ENCODE results near the gene NR5A2.

NR5A2 gene

DNA sequence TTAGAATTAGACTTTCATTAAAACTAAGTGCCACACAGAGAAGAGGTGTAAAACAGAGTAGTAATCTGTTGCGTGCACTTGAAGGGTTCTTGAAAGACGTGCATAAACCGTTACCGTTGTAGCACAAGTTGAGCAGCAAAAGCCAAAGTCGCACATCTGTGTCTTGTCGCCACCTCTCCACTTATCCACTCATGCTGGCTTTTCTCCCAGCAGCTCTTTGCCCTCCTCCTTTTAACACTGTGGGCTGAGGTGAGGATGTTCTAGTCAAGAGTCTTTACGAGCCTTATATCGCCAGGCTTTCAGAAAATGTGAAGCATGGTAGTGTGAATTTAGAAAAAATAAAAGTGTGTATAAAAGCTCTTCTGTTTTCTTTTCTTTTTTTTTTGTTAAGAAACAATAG, 48.0 kb downstream of the NR5A2 start:
- DNase-seq, result no peak

DNA sequence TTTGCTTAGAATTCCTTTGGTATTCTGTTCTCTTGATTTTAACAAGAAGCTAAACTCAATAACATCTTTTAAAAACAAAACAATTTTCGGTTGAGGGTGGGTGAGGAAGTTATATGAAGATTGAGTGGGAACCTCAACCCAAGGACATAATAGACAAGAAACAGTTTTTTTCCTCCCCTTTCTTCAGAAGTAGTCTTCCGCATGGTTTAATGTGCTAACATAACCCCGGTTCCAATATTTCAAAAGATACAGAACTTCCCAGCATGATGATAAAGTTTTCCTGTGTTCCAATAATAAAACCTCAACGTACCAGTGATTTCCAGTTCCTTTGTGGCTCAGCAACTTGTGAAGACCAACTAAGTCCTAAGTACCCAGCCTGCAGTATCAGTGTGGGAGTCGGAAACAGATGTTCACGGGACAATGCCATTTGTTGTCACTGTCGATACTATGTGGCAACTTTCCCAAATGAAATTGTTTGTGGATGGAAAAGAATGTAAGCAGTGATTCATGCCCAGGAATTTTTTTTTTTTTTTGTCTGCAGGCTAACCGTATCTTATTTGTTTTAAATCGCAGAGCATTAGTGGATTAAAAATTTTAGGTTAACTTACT, 48.5 kb downstream of the NR5A2 start:
- DNase-seq, result no peak

DNA sequence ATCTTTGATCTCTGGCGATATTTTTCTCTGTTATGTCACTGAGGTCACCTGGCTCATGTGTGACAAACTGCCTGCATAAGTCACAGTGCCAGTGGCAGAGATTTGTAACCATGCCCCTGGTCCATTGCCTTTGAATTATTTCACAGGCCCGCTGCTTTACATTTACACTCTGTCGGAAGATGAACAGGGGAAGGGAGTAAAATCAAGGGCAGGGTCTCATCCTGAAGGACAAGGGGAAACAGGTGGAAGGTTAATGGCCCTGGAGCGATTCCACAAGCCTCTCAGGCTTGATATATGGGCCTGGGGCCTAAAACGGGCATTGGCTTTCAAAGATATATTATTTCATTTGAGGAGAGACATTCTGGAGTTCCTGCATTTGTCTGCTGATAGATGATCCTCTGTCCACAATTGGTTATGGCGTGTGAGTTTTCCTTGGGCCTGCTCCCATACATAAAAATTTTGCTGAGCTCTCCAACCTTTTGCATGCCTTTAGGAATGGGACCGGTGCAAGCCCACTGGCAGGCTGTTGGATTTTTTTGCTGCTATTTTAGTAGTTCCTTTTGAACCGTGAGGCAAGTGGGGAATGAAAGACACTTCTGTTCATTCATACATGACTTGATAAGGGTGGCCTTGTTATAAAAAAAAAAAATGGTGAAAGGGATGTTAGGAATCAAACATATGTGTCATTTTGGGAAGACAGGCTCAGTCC, 51.9 kb downstream of the NR5A2 start:
- no peak for DNase-seq

DNA sequence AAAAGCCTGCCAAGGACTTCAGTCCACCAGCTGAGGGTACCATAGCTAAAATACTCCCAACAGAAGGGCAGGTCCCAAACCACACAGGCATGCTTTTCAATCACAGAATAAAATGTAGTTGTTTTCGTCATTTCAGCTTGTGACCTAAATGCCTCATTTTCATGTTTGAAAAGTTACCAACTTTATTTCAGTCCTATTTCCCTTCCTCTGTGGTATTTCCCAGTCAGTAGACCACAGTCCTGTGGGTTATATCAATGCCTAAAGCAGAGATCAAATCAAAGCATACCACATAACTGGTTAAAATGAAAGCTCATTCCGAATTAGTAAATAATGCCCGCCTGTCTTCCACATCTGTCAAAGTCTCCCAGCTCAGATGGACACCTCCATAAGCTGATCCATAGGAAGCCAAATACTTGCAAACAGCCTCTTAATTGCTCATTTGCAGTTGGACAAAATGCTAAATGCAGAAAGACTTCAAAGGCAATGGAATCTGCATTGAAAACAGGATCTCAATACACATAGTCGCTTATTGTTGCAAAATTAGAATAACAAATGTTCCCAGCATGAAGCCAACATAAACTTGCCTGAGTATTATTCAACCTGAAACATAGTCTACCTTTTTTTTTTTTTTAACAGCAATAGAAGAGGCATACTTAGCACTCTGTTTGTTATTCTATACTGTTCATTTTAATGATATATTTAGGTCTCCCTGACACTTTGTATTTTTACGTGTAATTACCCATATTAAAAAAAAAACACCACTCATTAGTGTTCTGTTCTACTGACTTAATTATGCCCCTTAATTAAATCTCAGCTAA, 53.9 kb downstream of the NR5A2 start:
- no peak for DNase-seq

DNA sequence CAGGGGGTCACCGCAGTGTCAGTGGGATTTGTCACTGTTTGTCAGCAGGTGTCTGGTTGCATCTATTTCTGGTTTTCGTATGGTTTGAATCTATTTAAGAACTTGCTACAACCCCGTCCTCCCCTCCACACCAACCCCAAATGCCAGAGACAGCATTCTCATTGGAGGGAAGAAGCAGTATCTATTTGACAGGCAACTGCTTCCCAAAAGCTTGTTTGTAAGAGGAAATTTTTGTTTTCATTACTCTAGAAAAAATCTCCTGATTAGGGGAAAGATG, 54.4 kb downstream of the NR5A2 start:
- DNase-seq, result no peak

DNA sequence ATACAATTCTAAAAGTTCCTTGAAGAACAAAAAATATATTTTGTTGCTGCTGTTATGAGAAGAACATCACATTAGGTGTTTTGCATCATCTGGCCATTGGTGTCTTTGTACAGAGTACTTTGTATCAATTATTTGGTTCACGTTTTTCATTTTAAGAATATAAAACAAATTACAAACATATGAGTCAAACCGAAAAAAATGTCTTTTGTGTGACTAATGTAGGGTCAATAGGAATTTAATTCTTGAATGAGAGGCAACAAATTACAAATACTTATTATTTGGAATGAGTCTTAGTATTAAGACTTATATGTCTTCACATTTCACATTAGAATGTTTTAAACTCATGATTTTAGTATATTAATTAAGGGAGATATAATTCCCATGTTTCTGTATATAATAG, 54.8 kb downstream of the NR5A2 start:
- DNase-seq, result no peak

DNA sequence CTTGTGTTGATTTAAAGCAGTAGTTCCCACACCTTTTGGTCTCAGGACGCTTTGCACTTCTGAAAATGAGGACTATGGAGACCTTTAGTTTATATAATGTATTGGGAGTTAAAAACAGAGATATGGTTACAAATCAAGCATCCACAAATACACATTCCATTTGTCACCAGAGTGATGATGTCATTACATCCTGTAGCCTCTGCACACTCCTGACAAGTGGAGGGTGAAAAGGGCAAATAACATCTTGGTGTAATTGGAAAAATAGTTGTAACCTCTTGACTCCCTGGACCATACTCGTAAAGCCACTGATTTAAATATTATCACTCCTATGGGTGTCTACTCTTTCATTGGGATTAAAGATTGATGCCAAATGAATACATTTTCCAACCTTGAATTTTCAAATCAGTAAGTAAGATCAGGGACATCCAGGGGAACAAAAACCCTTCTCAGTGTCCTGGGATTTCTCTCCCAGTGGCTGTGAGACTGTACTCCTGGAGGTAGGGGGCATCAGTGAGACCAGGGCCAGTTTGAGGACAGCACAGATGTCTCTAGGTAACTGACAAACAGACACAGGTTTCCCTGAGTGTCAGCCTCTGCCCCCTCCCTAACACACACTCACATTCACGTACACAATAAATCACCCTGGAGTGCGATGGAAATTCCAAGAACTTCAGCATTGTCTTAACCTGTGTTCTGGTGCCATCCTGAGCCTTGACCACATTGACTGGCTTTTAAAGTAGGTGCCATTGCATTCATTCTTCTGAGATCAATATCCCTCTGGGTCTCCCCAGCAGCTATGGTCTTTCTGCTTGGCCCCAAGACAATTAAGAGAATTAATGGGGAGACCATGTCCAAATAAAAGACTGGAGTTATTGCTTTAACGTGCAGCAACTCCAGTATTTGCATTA, 63.0 kb downstream of the NR5A2 start:
- no peak for DNase-seq

DNA sequence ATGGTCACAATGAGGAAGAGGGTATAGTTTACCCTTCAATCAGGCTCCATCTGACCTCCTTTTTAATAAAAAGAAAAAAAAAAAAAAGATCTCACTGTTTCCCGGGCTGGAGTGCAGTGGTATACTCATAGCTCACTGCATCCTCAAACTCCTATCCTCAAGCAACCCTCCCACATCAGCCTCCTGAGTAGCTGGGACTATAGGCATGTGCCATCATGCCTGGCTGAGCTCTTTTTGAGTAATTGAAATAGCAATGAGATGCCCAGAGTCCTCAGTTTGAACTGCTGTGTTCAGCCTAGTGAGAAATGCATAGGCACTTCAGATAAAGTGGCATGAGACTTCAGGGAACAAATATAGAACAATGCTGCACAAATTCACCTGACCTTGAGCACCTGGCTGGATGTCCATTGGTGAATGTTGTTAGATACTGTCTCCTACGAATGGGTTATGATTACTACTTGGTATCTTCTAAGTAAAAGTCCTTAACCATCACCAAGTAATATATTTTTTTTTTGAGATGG, 67.6 kb downstream of the NR5A2 start:
- DNase-seq, result no peak

DNA sequence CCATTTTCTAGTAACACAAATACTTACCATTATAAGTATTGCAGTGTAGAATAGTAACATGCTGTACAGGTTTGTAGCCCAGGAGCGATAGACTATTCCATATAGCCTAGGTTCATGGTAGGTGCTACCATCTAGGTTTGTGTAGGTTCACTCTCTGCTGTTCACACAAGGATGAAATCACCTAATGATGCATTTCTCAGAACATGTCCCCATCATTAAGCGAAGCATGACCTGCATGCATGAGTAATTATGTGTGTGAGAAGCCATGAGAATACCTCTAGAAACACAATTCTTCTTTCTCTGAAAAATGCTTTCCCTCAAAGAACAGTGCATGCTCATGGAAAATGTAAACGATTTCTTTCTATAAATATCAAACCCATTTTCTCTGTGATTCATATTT, 69.3 kb downstream of the NR5A2 start:
- DNase-seq, result no peak

DNA sequence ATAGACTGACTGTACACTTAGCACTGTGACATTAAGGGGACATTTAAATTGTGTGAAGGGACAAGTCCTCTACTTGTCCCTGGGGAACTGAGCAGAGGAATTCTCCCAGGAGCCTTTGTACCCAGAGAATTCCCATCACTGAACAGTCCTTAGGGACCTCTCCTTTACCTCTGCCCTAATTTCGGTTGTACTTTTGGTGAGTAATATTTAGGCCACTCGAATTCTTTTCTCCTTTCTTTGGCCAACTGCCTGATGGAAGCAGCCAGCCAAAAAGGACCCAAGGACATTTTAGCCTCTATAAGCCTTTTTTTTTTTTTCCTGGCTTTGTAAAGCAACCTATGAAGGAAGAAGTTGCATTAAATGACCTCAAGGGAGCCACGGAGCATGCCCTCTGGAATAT, 71.5 kb downstream of the NR5A2 start:
- no peak for DNase-seq

DNA sequence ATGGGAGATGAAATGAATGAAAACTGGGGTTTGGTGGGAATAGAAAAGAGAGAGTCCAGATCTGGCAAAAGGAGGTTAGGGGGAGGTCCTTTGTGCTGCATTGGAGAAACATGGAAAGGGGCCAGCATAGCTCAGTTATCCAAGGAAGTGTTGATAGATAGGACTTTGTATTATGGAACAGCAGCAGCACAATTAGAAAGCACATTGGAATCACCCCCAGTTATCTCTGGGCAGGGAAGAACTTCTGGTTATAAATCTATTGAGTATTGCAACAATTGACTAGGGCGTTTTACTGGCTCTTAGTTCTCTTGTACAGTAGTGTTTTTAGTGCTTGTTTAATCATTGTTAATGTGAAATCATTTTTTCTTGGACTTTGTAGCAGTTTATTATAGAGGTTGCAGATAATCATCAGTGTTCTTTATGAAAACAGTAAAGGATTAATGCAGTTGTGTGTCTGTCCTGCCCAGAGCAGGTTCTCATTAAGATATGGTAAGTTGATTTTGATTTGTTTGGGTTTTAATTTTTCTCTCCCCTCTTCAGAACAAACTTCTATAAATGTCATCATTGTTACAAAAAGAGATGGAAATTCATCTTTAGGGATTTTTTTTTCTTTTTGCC, 76.6 kb downstream of the NR5A2 start:
- DNase-seq, result no peak

DNA sequence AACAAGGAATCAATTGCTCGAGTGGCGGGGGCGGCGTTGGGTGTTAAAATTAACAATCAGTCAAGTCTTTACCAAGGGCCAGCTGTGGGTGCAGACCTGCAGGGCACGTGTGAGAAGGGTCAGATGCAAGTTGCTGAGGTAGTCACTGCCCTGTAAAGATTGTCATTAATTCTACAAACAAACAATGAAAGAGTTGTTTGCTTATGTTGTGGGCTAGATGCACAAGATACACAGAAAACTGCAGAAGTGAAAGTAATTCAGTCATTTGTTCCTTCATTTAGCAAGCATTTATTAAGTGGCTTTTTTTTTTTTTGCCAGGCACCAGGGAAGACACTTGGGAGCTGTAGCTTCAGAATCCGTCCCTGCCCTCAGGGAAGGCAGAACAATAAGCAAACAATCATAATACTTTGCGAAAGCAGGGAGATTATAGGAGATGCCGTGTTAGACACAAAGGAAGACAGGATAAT, 79.5 kb downstream of the NR5A2 start:
- no peak for DNase-seq

DNA sequence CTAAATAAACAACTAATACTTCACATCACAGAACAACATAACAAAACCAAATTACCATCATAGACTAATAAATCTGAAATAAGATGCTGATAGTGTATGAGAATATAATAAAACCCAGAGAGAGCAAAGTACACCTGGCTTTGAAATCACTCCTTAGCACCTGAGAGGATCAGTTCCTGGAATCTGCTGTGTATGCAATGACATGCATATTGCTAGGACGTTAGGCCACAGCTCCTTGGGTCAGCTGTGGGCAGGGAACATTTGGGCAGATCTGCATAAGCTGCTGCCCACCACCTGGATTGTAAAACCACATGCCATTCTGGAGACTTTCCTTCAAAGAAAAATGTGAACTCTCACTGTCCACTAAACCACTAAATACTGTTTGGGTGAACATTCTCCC, 81.1 kb downstream of the NR5A2 start:
- DNase-seq, result no peak

DNA sequence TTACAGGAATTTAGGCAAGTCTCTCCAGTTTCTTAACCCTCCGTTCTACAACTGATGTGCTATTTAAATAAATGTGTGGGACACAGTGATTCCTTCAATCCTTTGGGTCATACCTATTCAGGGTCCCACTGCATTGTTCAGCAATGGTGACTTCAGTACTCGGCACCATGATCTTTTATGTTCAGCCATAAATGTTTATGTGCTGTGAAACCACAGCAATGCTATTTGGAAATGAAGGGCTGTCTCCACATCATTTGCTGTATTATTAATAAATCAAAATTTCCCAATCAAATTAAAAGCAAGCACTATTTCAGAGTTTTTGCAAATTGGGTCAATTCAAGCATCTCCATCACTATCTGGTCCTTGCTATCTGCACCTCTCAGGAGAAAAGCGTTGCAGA, 84.8 kb downstream of the NR5A2 start:
- DNase-seq, result no peak

DNA sequence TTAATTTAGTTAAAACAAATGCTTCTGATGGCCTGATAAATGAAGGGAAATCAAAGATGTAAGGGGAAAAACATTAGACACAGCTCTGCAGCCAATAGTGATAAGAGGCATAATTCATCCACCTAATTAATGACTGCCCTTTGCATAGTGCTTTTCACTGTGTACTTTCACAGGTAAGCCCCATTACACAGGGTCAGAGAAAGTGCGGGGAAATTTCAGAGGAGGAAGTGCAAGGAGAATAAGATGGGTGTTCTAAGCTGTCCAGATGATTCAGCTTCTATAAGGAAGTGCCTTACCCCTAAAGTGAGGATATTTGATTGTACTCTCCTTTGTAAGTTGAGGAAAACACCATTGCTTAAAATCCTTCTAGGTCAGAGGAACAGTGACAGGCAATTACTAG, 88.0 kb downstream of the NR5A2 start:
- DNase-seq, result no peak

DNA sequence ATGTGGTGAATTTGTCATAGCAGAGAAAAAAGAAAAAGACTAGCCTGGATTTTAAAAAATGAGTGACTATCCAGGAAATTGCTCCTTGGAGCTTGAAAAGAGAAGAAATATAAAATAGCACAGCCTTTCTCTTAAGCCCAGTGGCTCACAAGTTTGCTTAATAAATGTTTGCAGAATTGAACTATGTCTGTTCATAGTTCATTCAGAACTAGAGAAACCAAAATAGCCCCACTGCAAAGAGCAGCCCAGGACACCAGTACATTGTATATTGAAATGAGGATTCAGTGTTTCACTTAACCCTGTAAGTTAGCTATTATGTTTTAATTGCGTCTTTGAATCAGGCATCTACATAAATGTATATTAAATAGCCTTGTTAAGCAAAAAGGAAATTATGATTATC, 88.8 kb downstream of the NR5A2 start:
- no peak for DNase-seq

DNA sequence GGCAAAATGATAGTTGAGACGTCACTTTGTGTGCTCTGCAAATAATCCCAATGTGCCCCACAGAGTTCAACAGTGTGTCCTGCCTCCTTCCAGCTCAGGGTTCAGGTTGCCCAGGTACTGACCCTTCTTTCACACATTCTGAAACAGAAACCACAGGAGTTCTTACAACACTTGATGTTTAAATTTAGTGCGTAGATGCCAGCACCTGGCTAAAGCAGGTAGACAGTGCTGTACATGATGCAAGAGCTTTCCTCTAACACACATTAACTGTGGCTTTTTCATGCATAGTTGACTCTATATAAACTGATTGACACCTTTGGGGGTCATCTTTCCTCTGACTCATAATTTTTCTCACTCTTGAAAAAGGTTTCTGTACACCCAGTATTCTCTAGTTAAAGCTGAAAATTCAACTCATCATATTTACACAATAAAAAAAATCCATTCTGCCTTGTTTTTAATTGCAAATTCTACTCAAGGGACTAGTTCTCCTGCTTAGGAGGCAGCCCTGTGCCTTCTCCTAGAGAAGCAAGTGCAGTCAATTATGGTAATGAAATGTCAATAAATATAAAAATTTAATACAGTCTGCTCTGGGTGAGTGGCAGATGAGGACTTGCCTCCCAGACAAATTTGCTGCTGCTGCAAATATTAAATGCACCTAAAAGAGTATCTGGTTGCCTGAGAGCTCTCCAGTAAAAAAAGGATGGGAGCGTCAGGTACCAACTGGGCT, 91.4 kb downstream of the NR5A2 start:
- no peak for DNase-seq

DNA sequence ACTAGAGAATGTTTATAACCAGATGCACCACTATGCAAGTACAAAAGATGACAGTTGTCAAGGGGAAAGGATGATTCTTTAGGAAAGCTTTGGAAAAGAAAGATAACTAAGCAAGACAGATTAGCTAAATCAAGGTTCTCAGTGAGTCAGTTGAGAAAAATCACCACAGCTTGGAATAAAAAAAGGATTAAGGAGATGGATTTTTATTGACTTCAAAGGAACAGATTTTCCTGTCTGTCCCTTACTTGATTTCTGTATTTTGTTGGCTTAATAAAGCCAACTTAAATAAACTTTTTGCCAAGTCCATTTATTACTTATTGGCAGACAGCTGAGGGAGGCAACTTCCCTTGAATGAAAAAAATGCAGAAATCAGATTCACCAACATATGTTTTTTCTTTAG, 93.9 kb downstream of the NR5A2 start:
- DNase-seq, result no peak

DNA sequence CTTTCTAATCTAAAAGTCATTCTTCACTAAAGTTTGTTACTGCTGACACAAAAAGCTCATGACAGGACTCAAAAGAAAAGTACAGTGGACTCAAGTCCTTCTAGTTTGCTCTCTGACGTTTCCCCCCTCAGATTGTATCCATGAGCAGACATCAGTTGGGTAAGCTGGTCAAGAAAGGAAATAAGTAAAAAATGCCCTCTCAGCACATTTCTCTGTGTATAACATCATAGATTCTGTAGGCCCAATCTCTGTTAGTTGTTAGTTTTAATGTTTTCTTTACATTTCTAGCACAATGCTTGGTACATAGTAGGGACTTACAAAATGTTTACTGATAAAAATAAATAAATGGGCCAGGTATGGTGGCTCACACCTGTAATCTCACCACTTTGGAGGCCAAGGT, 96.8 kb downstream of the NR5A2 start:
- DNase-seq, result no peak

DNA sequence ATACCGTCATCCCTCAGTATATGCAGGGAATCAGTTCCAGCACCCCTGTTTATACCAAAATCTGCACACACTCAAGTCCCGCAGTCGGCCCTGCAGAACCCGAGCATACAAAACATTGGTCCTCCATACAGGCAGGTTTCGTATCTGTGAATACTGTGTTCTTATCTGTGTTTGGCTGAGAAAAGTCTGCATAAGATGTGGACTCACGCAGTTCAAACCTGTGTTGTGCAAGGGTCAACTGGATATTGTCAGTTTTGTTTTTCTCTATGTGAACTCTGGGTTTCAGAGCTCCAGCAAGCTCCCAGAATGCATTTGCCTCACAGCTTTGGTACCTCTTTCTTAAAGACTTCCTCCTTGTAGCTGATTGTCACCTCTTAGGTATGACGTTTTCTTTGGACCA, 100.6 kb downstream of the NR5A2 start:
- no peak for DNase-seq

DNA sequence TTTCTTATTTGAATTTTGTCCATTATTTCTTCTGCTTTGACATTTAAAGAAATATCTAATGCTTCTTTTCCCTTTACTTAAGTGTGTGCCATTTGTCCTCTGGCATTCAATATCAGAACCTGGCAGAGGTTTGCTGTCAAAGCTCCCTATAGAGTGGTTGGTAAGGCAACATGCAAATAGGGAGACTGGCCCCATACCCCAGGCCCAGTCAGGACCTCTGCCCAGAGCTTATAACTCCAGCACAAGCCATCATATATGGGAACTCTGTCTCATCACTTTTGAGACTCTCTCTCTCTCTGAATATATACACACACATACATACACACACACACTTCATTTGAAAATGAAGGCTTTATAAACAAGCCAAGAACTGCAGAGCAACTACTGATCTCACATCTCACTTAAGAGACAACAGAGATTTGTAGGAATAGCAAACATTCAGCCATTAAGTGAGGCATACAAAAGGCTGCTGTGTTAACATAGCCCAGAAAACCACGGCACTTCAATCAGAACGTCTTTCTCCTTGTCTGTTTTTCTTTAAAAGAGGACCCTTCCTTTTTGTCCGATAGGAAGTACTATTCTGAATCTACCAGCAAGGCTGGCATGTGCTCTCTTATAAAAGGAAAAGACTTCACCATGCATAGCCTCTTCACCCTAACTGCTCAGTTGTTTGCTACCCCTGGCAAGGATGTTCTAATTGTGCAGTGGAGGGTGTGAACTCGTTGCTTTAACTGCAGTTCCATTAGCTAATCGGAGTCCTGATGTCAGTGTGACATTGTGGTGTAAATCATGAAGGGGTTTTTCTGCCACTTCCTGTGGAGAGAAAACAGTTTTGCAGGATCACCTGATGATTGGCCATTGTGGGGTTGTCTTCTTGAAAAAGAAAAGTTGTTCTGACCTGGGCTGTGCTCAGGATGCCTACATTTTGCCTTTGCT, 101.7 kb downstream of the NR5A2 start:
- no peak for DNase-seq
